ENCODE measurements around the gene TARS1.

The TARS1 gene

DNA sequence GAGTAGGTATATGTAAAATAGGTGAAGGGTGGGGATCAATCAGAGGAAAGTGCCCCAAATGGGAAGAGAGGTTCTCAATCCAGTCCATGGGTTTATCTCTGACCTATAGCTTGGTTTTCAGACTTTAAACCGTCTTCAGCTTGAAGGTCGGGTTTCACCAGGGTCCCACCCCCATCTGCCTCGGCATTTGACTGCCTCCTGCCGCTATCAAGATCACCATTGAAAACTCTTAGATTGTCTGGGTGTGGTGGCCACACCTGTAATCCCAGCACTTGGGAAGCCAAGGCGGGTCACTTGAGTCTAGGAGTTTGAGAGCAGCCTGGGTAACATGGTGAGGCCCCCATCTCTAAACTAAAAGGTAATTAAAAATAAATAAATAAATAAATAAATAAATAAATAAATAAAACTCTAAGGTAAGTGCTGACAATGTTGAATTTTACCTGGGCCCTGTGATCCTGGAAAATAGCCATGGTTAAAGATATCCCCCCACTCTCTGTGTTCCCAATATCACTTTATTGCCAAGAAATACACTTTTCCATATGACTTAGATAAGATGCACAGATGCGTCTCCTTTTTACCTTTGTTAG, 48.8 kb downstream of the TARS1 start:
- no peaks in the 10 kb centered on the region for H3F3A ChIP-seq (ENCODE audit: low read depth)
- no peak overlapping the region for H3K4me2 ChIP-seq (ENCODE audit: low read depth, low read length, poor library complexity, severe bottlenecking)
- TF ChIP-seq, protein P1, sequence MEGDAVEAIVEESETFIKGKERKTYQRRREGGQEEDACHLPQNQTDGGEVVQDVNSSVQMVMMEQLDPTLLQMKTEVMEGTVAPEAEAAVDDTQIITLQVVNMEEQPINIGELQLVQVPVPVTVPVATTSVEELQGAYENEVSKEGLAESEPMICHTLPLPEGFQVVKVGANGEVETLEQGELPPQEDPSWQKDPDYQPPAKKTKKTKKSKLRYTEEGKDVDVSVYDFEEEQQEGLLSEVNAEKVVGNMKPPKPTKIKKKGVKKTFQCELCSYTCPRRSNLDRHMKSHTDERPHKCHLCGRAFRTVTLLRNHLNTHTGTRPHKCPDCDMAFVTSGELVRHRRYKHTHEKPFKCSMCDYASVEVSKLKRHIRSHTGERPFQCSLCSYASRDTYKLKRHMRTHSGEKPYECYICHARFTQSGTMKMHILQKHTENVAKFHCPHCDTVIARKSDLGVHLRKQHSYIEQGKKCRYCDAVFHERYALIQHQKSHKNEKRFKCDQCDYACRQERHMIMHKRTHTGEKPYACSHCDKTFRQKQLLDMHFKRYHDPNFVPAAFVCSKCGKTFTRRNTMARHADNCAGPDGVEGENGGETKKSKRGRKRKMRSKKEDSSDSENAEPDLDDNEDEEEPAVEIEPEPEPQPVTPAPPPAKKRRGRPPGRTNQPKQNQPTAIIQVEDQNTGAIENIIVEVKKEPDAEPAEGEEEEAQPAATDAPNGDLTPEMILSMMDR (conservative IDR thresholded peaks at IDR 0.05; ENCODE audit: low read length) = no peak
- no peak for TF ChIP-seq EZH2phosphoT487 (IDR thresholded peaks at IDR 0.05; ENCODE audit: borderline replicate concordance)
- H2AFZ ChIP-seq (ENCODE audit: low read length) = no peak overlapping the region
- no peaks in the 10 kb centered on the region for H3K27me3 ChIP-seq (ENCODE audit: insufficient read depth, low read length, poor library complexity, severe bottlenecking)
- no peaks in the 10 kb centered on the region for H3K79me2 ChIP-seq (ENCODE audit: insufficient read depth, low read length)
- H3K36me3 ChIP-seq (ENCODE audit: insufficient read depth, low read length) = no peaks in the 10 kb centered on the region
- H3K9ac ChIP-seq (ENCODE audit: low read depth, low read length, poor library complexity, severe bottlenecking) = no peak overlapping the region
- H3K4me3 ChIP-seq (ENCODE audit: low read length, poor library complexity, severe bottlenecking) = no peak overlapping the region
- H3K4me1 ChIP-seq (ENCODE audit: insufficient read depth, low read length, poor library complexity, severe bottlenecking) = no peaks in the 10 kb centered on the region
- H3K9me3 ChIP-seq (ENCODE audit: insufficient read depth, low read depth, low read length) = no peaks in the 10 kb centered on the region
- no peaks in the 10 kb centered on the region for H3K9me2 ChIP-seq (replicated peaks; ENCODE audit: low read depth, low read length)
- H4K20me1 ChIP-seq (ENCODE audit: insufficient read depth, low read length, poor library complexity, severe bottlenecking) = no peaks in the 10 kb centered on the region

DNA sequence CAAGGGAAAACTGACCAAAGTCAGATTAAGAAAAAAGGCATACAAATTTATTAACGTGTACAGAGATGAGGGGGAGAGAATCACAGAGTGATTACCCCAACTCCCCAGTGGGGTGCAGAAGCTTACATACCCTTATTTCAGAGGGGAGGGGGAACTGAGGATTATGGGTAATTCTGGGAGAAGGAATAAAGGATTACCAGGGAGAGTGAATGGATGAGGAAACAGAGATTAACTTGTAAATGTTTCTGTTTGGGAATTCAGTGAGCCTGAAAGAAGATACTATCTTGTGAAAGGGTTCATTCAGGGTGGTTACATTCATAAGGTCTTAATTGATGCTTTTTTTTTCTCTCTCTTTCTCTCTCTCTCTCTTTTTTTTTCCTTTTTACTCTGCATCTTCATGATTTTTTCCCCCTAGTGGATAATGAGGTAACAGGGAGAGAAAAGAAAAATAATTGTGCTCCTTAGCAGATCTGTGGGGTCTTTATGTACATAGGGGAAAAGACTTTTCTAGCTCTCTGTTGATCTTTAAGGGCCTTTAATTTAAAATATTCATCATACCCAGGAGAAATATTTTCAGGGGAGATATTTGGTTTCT, 49.4 kb downstream of the TARS1 start:
- Histone ChIP-seq H3K9me3 (ENCODE audit: insufficient read depth, low read depth, low read length) (no peaks in the 10 kb centered on the region), H3F3A (ENCODE audit: low read depth) (no peaks in the 10 kb centered on the region), H3K27me3 (ENCODE audit: insufficient read depth, low read length, poor library complexity, severe bottlenecking) (no peaks in the 10 kb centered on the region), H3K79me2 (ENCODE audit: insufficient read depth, low read length) (no peaks in the 10 kb centered on the region), H3K9me2 (replicated peaks; ENCODE audit: low read depth, low read length) (no peaks in the 10 kb centered on the region), H2AFZ (ENCODE audit: low read length) (no peak overlapping the region), H3K9ac (ENCODE audit: low read depth, low read length, poor library complexity, severe bottlenecking) (no peak overlapping the region), H3K4me3 (ENCODE audit: low read length, poor library complexity, severe bottlenecking) (no peak overlapping the region), H3K4me1 (ENCODE audit: insufficient read depth, low read length, poor library complexity, severe bottlenecking) (no peaks in the 10 kb centered on the region), H3K36me3 (ENCODE audit: insufficient read depth, low read length) (no peaks in the 10 kb centered on the region), H3K4me2 (ENCODE audit: low read depth, low read length, poor library complexity, severe bottlenecking) (no peak overlapping the region), H4K20me1 (ENCODE audit: insufficient read depth, low read length, poor library complexity, severe bottlenecking) (no peaks in the 10 kb centered on the region)
- TF ChIP-seq EZH2phosphoT487 (IDR thresholded peaks at IDR 0.05; ENCODE audit: borderline replicate concordance) = no peak
- TF ChIP-seq, protein P1 (conservative IDR thresholded peaks at IDR 0.05; ENCODE audit: low read length) = no peak

DNA sequence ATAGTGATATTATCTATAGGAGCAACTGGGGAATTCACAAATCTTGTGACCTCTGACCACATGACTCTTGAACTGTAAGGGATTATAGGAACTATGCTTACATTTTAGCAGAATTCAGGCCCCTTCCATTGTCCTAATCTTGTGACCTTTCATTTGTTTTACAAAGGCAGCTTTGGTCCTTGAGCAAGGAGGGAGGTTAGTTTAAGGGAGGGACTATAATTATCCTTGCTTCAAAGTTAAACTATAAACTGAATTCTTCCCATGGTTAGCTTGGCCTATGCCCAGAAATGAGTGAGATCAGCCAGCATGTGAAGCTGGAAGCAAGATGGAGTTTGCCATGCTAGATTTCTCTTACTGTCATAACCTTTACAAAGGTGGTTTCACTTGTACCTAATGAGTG, 51.2 kb downstream of the TARS1 start:
- H2AFZ ChIP-seq (ENCODE audit: low read length) = no peak overlapping the region
- H3K4me2 ChIP-seq (ENCODE audit: low read depth, low read length, poor library complexity, severe bottlenecking) = no peak overlapping the region
- H4K20me1 ChIP-seq (ENCODE audit: insufficient read depth, low read length, poor library complexity, severe bottlenecking) = no peaks in the 10 kb centered on the region
- TF ChIP-seq EZH2phosphoT487 (IDR thresholded peaks at IDR 0.05; ENCODE audit: borderline replicate concordance) = no peak
- TF ChIP-seq, protein P1 (conservative IDR thresholded peaks at IDR 0.05; ENCODE audit: low read length) = no peak
- H3K9me2 ChIP-seq (replicated peaks; ENCODE audit: low read depth, low read length) = no peaks in the 10 kb centered on the region
- no peak overlapping the region for H3K9ac ChIP-seq (ENCODE audit: low read depth, low read length, poor library complexity, severe bottlenecking)
- H3K9me3 ChIP-seq (ENCODE audit: insufficient read depth, low read depth, low read length) = no peaks in the 10 kb centered on the region
- H3F3A ChIP-seq (ENCODE audit: low read depth) = no peaks in the 10 kb centered on the region
- H3K36me3 ChIP-seq (ENCODE audit: insufficient read depth, low read length) = no peaks in the 10 kb centered on the region
- no peak overlapping the region for H3K4me3 ChIP-seq (ENCODE audit: low read length, poor library complexity, severe bottlenecking)
- H3K4me1 ChIP-seq (ENCODE audit: insufficient read depth, low read length, poor library complexity, severe bottlenecking) = no peaks in the 10 kb centered on the region
- H3K79me2 ChIP-seq (ENCODE audit: insufficient read depth, low read length) = no peaks in the 10 kb centered on the region
- no peaks in the 10 kb centered on the region for H3K27me3 ChIP-seq (ENCODE audit: insufficient read depth, low read length, poor library complexity, severe bottlenecking)

Data from Loucy (cell line).